SK-N-SH (cell line): ENCODE measurements around the gene C1orf35. TPM values are rescaled to one million over a fixed set of nuclear protein-coding genes. Genes with fewer than 3 reads are reported as not detected.

Source experiments
- CTCF ChIA-PET: fragments of 300-600, 350-600 bp; formaldehyde crosslinking; extraction: SDS; loops from one replicate; lab custom pipeline; 2021; lab: Yijun Ruan, JAX
- POLR2A ChIA-PET: fragments of 350-600 bp; sonication (Branson Sonifier 250); formaldehyde crosslinking; extraction: SDS; loops from one replicate; lab custom pipeline; 2020; ENCODE audit warnings: antibody characterized with exemption, inconsistent platforms; lab: Yijun Ruan, JAX
- DNase-seq: peaks from one replicate; pipeline ENCODE4 v3.0.0; 2012
- H2AFZ ChIP-seq: fragments of 200-600 bp; sonication (generic); 2 replicates; pipeline ENCODE4 v1.8.1; 2016; ENCODE audit warnings: antibody characterized with exemption, mild to moderate bottlenecking, low read depth
- H3F3A ChIP-seq: fragments of 200-600 bp; sonication (generic); replicated peaks from 2 replicates; pipeline ENCODE3; 2016; ENCODE audit warnings: antibody characterized with exemption, mild to moderate bottlenecking; ENCODE audit not compliant: insufficient read depth
- H3K27ac ChIP-seq, 2 experiments: fragments of 200-500 bp in 1 of 2; fragments of 200-600 bp in 1 of 2; sonication (Bioruptor generic) in 1 of 2; sonication (generic), shearing (Covaris generic) in 1 of 2; 2 replicates each; pipeline versions ENCODE4 v1.5.1 to v1.6.1; 2014 to 2016; ENCODE audit warnings: low read depth in 2 of 2, inconsistent platforms in 1 of 2, low read length in 1 of 2, mild to moderate bottlenecking in 1 of 2, mixed read lengths in 1 of 2
- H3K27me3 ChIP-seq: fragments of 200-600 bp; sonication (generic), shearing (Covaris generic); 2 replicates; pipeline ENCODE4 v1.6.1; 2016; ENCODE audit warnings: mixed run types; ENCODE audit not compliant: insufficient read depth
- H3K36me3 ChIP-seq, 2 experiments: fragments of 200-500 bp in 1 of 2; fragments of 200-600 bp in 1 of 2; sonication (Bioruptor generic) in 1 of 2; sonication (generic) in 1 of 2; replicated peaks in 1 of 2; 2 replicates each; pipeline versions ENCODE3 to v1.5.1; 2014 to 2016; ENCODE audit warnings: low read length in 1 of 2, mild to moderate bottlenecking in 1 of 2; ENCODE audit not compliant: insufficient read depth in 2 of 2, control insufficient read depth in 1 of 2
- H3K4me1 ChIP-seq, 2 experiments: fragments of 200-500 bp in 1 of 2; fragments of 200-600 bp in 1 of 2; sonication (Bioruptor generic) in 1 of 2; sonication (generic), shearing (Covaris generic) in 1 of 2; 2 replicates each; pipeline versions ENCODE4 v1.5.1 to v1.6.1; 2014 to 2016; ENCODE audit warnings: low read depth in 1 of 2, low read length in 1 of 2, mixed run types in 1 of 2; ENCODE audit not compliant: insufficient read depth in 2 of 2, control insufficient read depth in 1 of 2
- H3K4me2 ChIP-seq: fragments of 200-600 bp; sonication (generic), shearing (Covaris generic); 2 replicates; pipeline ENCODE4 v1.6.1; 2017; ENCODE audit warnings: mixed run types
- H3K4me3 ChIP-seq, 2 experiments: fragments of 200-500 bp in 1 of 2; fragments of 200-600 bp in 1 of 2; sonication (Bioruptor generic) in 1 of 2; sonication (generic), shearing (Covaris generic) in 1 of 2; 2 replicates each; pipeline versions ENCODE4 v1.5.1 to v1.8.1; 2014 to 2016; ENCODE audit warnings: low read depth in 2 of 2, inconsistent platforms in 1 of 2, low read length in 1 of 2, mild to moderate bottlenecking in 1 of 2, mixed read lengths in 1 of 2, moderate library complexity in 1 of 2
- H3K79me2 ChIP-seq: fragments of 200-600 bp; sonication (generic); 2 replicates; pipeline ENCODE4 v1.8.1; 2017; ENCODE audit warnings: mild to moderate bottlenecking; ENCODE audit not compliant: insufficient read depth
- H3K9ac ChIP-seq: fragments of 200-600 bp; sonication (generic); 2 replicates; pipeline ENCODE4 v1.6.1; 2017; ENCODE audit warnings: mixed run types
- H3K9me2 ChIP-seq: fragments of 200-600 bp; sonication (generic); 2 replicates; pipeline ENCODE4 v1.6.1; 2017; ENCODE audit warnings: mixed run types
- H3K9me3 ChIP-seq: fragments of 200-600 bp; sonication (generic); 2 replicates; pipeline ENCODE4 v1.6.1; 2017; ENCODE audit warnings: mixed run types, mild to moderate bottlenecking, moderate library complexity
- H4K20me1 ChIP-seq: fragments of 200-600 bp; sonication (generic); 2 replicates; pipeline ENCODE4 v1.6.1; 2017; ENCODE audit warnings: mild to moderate bottlenecking, mixed run types; ENCODE audit not compliant: insufficient read depth
- EZH2phosphoT487 ChIP-seq: fragments of 200-600 bp; sonication (generic); IDR thresholded peaks from 2 replicates; pipeline ENCODE4 v1.6.1; 2017; ENCODE audit warnings: low read depth, mixed run types, mild to moderate bottlenecking, antibody characterized with exemption, moderate library complexity, borderline replicate concordance
- MXI1 ChIP-seq: IDR thresholded peaks from 2 replicates; pipeline ENCODE4 v1.6.1; 2012; ENCODE audit warnings: mild to moderate bottlenecking, low read depth, low read length, improper control_type of control experiment
- NFIC ChIP-seq: IDR thresholded peaks from 2 replicates; pipeline ENCODE4 v1.4.0; 2012; ENCODE audit warnings: borderline replicate concordance
- NRF1 ChIP-seq: IDR thresholded peaks from 2 replicates; pipeline ENCODE4 v1.6.1; 2012; ENCODE audit warnings: low read depth, mild to moderate bottlenecking, low read length
- PBX3 ChIP-seq: IDR thresholded peaks from 2 replicates; pipeline ENCODE4; 2012
- RCOR1 ChIP-seq: fragments of 150-350 bp; IDR thresholded peaks from 2 replicates; pipeline ENCODE4 v1.6.1; 2017; ENCODE audit warnings: antibody characterized with exemption, low read length
- SIN3A ChIP-seq: IDR thresholded peaks from 2 replicates; pipeline ENCODE4 v1.6.1; 2012; ENCODE audit warnings: low read depth, mild to moderate bottlenecking, low read length, moderate library complexity, borderline replicate concordance
- SMC3 ChIP-seq: IDR thresholded peaks from 2 replicates; pipeline ENCODE4 v1.6.1; 2012; ENCODE audit warnings: low read depth, low read length, improper control_type of control experiment
- TAF1 ChIP-seq: IDR thresholded peaks from 2 replicates; pipeline ENCODE4 v1.6.1; 2012; ENCODE audit warnings: low read depth, mild to moderate bottlenecking, low read length, moderate library complexity, borderline replicate concordance
- TEAD4 ChIP-seq: IDR thresholded peaks from 2 replicates; pipeline ENCODE4 v1.4.0; 2012; ENCODE audit warnings: mild to moderate bottlenecking, borderline replicate concordance; ENCODE audit not compliant: insufficient read depth
- USF1 ChIP-seq: IDR thresholded peaks from 2 replicates; pipeline ENCODE4 v1.4.0; 2012; ENCODE audit warnings: low read depth, borderline replicate concordance
- YY1 ChIP-seq: IDR thresholded peaks from 2 replicates; pipeline ENCODE4 v1.4.0; 2012; ENCODE audit warnings: low read depth, mild to moderate bottlenecking
- WGBS: methylation state at CpG from one replicate; pipeline ENCODE4 v1.1.6; 2017; ENCODE audit warnings: low lambda C conversion rate; 5-methylcytosine and 5-hydroxymethylcytosine counted together
- polyA plus RNA-seq, 3 experiments: library from polyadenylated mRNA; depleted of rRNA; stranded (reverse); fragments of >200 nt; gene quantifications; 2 replicates each; pipeline ENCODE4 v1.2.3, GENCODE V29; 2012
- TF ChIP-seq, protein P1 (sequence below): fragments of 200-600 bp; sonication (generic); IDR thresholded peaks from 2 replicates; pipeline ENCODE4 v1.6.1; 2017; ENCODE audit warnings: antibody characterized with exemption, mild to moderate bottlenecking, moderate library complexity
- TF ChIP-seq, protein P2 (sequence below): fragments of 150-350 bp; IDR thresholded peaks from 2 replicates; pipeline ENCODE4 v1.6.1; 2017; ENCODE audit warnings: antibody characterized with exemption, low read length, low read depth, borderline replicate concordance
- TF ChIP-seq, protein P3 (sequence below): IDR thresholded peaks from 2 replicates; pipeline ENCODE4 v1.6.1; 2012; ENCODE audit warnings: mild to moderate bottlenecking, low read depth, low read length, moderate library complexity

Gene C1orf35
- polyA plus RNA-seq, 1 of the 3 experiments (the other 2 are of a cell fraction): 42.9 TPM

GRCh38 chr1:228143480-228144192 lies 40.5 kb upstream of the C1orf35 start (continued):
- TF ChIP-seq, protein P1, sequence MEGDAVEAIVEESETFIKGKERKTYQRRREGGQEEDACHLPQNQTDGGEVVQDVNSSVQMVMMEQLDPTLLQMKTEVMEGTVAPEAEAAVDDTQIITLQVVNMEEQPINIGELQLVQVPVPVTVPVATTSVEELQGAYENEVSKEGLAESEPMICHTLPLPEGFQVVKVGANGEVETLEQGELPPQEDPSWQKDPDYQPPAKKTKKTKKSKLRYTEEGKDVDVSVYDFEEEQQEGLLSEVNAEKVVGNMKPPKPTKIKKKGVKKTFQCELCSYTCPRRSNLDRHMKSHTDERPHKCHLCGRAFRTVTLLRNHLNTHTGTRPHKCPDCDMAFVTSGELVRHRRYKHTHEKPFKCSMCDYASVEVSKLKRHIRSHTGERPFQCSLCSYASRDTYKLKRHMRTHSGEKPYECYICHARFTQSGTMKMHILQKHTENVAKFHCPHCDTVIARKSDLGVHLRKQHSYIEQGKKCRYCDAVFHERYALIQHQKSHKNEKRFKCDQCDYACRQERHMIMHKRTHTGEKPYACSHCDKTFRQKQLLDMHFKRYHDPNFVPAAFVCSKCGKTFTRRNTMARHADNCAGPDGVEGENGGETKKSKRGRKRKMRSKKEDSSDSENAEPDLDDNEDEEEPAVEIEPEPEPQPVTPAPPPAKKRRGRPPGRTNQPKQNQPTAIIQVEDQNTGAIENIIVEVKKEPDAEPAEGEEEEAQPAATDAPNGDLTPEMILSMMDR: no peak
- no peak for TF ChIP-seq SIN3A
- TF ChIP-seq YY1: no peak
- no peak for TF ChIP-seq EZH2phosphoT487
- TF ChIP-seq, protein P2, sequence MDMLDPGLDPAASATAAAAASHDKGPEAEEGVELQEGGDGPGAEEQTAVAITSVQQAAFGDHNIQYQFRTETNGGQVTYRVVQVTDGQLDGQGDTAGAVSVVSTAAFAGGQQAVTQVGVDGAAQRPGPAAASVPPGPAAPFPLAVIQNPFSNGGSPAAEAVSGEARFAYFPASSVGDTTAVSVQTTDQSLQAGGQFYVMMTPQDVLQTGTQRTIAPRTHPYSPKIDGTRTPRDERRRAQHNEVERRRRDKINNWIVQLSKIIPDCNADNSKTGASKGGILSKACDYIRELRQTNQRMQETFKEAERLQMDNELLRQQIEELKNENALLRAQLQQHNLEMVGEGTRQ: no peak
- no peak for TF ChIP-seq TAF1

DNA sequence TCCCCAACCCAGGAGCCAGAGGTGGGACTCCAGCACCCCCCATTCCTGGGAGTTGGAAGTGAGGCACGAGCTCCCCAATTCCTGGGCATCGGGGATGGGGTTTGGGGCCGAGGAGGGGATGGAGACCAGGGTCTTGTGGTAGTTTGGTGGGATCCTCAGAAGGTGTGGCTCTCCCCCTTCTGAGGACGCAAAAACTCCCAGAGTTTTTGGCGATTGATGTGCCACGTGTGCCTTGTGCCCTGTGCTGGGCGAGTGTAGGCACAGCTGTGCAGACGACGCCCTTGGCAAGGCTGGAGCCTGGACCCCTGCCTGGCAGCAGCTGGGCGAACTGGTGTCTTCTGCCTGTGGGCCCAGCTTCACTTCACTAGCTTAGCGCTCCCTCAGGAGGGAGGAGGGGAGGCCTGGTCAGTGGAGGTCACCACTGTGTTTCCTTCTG lies 39.6 kb upstream of the C1orf35 start:
- H3K9me3 ChIP-seq: no peaks in the 10 kb centered on the region
- no peak overlapping the region for H3K4me3 ChIP-seq
- H3K36me3 ChIP-seq: peaks cover 4 to 22% of the 10 kb centered on the region in 2 experiments
- no peaks in the 10 kb centered on the region for H3K9me2 ChIP-seq
- POLR2A ChIA-PET: interaction anchor here (1.1 kb wide), 1 partner anchor 9 kb away, joined by 3 read pairs; no protein-coding TSS in a partner anchor
- peak overlapping the region; percentile 98; the same call in 1 of the 2 replicates for H3K9ac ChIP-seq
- no peaks in the 10 kb centered on the region for H3K27me3 ChIP-seq
- CTCF ChIA-PET: interaction anchor here (5.4 kb wide), 1 partner anchor 23 kb away, joined by 24 read pairs; the partner anchor contains the start of gene IBA57
- H3K4me1 ChIP-seq: peaks cover 23% of the 10 kb centered on the region in 2 experiments; a peak in 2 of 4 replicates
- DNase-seq: no peak
- H3K4me2 ChIP-seq: peak overlapping the region; percentile 100; the same call in 1 of the 2 replicates
- peaks cover 69% of the 10 kb centered on the region for H3K79me2 ChIP-seq
- no peak overlapping the region for H2AFZ ChIP-seq
- H3K27ac ChIP-seq: no peak overlapping the region; a peak in 1 of 4 replicates
- H3F3A ChIP-seq: no peaks in the 10 kb centered on the region
- 86% methylated on average over 10 of the region's 11 CpGs for WGBS
- peaks cover 63% of the 10 kb centered on the region for H4K20me1 ChIP-seq
- TF ChIP-seq TEAD4 (no peak), NFIC (no peak), USF1 (no peak), NRF1 (no peak), PBX3 (no peak), SMC3 (no peak), MXI1 (no peak), YY1 (no peak), EZH2phosphoT487 (no peak), RCOR1 (no peak)
- TF ChIP-seq, protein P2: no peak
- TF ChIP-seq, protein P1: no peak
- TF ChIP-seq, protein P3, sequence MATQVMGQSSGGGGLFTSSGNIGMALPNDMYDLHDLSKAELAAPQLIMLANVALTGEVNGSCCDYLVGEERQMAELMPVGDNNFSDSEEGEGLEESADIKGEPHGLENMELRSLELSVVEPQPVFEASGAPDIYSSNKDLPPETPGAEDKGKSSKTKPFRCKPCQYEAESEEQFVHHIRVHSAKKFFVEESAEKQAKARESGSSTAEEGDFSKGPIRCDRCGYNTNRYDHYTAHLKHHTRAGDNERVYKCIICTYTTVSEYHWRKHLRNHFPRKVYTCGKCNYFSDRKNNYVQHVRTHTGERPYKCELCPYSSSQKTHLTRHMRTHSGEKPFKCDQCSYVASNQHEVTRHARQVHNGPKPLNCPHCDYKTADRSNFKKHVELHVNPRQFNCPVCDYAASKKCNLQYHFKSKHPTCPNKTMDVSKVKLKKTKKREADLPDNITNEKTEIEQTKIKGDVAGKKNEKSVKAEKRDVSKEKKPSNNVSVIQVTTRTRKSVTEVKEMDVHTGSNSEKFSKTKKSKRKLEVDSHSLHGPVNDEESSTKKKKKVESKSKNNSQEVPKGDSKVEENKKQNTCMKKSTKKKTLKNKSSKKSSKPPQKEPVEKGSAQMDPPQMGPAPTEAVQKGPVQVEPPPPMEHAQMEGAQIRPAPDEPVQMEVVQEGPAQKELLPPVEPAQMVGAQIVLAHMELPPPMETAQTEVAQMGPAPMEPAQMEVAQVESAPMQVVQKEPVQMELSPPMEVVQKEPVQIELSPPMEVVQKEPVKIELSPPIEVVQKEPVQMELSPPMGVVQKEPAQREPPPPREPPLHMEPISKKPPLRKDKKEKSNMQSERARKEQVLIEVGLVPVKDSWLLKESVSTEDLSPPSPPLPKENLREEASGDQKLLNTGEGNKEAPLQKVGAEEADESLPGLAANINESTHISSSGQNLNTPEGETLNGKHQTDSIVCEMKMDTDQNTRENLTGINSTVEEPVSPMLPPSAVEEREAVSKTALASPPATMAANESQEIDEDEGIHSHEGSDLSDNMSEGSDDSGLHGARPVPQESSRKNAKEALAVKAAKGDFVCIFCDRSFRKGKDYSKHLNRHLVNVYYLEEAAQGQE: no peak
